ENCODE measurements around the gene RAVER2.

RAVER2 gene

DNA sequence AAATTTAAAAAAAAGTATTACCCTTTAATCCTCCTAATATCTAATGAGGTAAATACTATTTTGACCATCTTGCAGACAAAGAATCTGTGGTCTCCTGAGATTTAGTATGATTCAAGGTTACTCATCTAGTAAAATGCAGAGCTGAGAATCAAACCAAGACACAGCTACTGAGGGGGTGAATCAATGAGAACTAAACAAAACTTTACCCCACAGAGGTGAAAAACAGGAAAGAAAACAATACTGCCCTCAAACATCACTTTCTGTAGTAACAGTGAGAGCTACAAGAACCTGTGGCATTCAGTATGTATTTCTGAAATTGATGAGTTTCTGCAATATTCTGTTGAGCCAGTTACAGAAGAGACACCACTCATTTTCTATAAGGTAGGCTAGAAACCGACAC, 136.4 kb downstream of the RAVER2 start:
- DNase-seq (ENCODE audit: low spot score): no peak
- H3K4me3 ChIP-seq: no peak overlapping the region
- H3K27ac ChIP-seq: no peak overlapping the region
- TF ChIP-seq CTCF (IDR thresholded peaks at IDR 0.05): no peak

All from coronary artery (tissue), 2 donors.